Colonic mucosa (tissue), 4 donors: ENCODE data around the gene ITSN1. TPM values are rescaled to one million over a fixed set of nuclear protein-coding genes. Genes with fewer than 3 reads are reported as not detected.

Source experiments
- DNase-seq: peaks from one replicate; pipeline ENCODE4 v3.0.0-alpha.2; 2020
- H3K27ac ChIP-seq: fragments of 200-600 bp; one replicate; pipeline ENCODE4 v1.8.0; 2021
- H3K27me3 ChIP-seq: fragments of 200-600 bp; one replicate; pipeline ENCODE4 v1.8.0; 2021
- H3K36me3 ChIP-seq: fragments of 200-600 bp; one replicate; pipeline ENCODE4 v1.8.0; 2021
- H3K4me1 ChIP-seq: fragments of 200-600 bp; one replicate; pipeline ENCODE4 v1.8.0; 2021; ENCODE audit warnings: mild to moderate bottlenecking
- H3K4me3 ChIP-seq: fragments of 200-600 bp; one replicate; pipeline ENCODE4 v1.8.0; 2021
- H3K9ac ChIP-seq, 2 donors: one replicate each; pipeline ENCODE4 v1.7.0; 2013; ENCODE audit warnings: control low read depth in 2 of 2, low read depth in 2 of 2, low read length in 2 of 2
- H3K9me3 ChIP-seq: fragments of 200-600 bp; one replicate; pipeline ENCODE4 v1.8.0; 2021
- CTCF ChIP-seq: fragments of 200-600 bp; IDR thresholded peaks from one replicate; pipeline ENCODE4 v1.8.0; 2022; ENCODE audit warnings: antibody characterized with exemption, mild to moderate bottlenecking
- intact Hi-C: fragments of 100-400 bp; cut with DNase I; formaldehyde crosslinking; loops from one replicate; pipeline ENCODE4 v1.14.1; 2022
- total RNA-seq, 2 donors: library from RNA; stranded (reverse); fragmentation: NEBNext Ultra II Directional in 1 of 2; extraction: Animal tissue kit (Norgen Biotek cat#: 25700) in 1 of 2; gene quantifications; one replicate each; pipeline ENCODE4 v1.2.1, GENCODE V29; 2021
- donor health status: healthy.
- donor health status: DM: no; HTN: no; CAD: no.
- donor health status: DM: no; HTN: no; CAD: no.

Gene ITSN1
- total RNA-seq, 2 donors from 2014 or later = 22.4 to 28.3 TPM

GRCh38 chr21:33895356-33895755 lies 253.1 kb downstream of the ITSN1 start:
- H3K27ac ChIP-seq = no peak overlapping the region
- no peak for TF ChIP-seq CTCF
- H3K9ac ChIP-seq = no peak overlapping the region
- H3K4me1 ChIP-seq = no peaks in the 10 kb centered on the region
- H3K36me3 ChIP-seq = no peaks in the 10 kb centered on the region
- no peak overlapping the region for H3K4me3 ChIP-seq
- no peaks in the 10 kb centered on the region for H3K27me3 ChIP-seq
- intact Hi-C loops = loop anchor here (10.0 kb wide), 2 partner anchors 61 to 291 kb away; no protein-coding TSS in a partner anchor
- no peak for DNase-seq
- no peaks in the 10 kb centered on the region for H3K9me3 ChIP-seq

DNA sequence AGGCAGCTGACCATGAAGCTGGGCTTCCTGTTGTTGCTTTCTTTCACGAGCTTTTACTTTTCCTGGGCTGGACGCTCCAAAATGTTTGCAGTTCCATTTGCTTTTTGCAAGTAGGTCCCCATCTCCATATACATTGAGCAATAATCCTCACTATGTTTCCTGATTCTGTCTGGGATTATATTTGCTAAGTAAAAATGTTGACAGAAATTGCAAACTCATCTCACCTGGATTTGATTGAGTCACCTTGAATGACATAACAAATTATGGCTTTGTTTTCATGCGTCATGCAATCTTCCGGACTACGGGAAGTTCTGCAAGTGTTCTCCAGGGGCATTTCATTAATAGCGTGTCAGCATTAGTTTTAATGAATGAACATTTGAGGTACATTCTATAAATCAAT lies 254.4 kb downstream of the ITSN1 start:
- intact Hi-C loops = loop anchor here (10.0 kb wide), 2 partner anchors 62 to 292 kb away; no protein-coding TSS in a partner anchor
- TF ChIP-seq CTCF = no peak
- H3K27me3 ChIP-seq = no peaks in the 10 kb centered on the region
- H3K27ac ChIP-seq = no peak overlapping the region
- no peaks in the 10 kb centered on the region for H3K9me3 ChIP-seq
- no peaks in the 10 kb centered on the region for H3K4me1 ChIP-seq
- DNase-seq = no peak
- H3K36me3 ChIP-seq = no peaks in the 10 kb centered on the region
- no peak overlapping the region for H3K9ac ChIP-seq
- H3K4me3 ChIP-seq = no peak overlapping the region

DNA sequence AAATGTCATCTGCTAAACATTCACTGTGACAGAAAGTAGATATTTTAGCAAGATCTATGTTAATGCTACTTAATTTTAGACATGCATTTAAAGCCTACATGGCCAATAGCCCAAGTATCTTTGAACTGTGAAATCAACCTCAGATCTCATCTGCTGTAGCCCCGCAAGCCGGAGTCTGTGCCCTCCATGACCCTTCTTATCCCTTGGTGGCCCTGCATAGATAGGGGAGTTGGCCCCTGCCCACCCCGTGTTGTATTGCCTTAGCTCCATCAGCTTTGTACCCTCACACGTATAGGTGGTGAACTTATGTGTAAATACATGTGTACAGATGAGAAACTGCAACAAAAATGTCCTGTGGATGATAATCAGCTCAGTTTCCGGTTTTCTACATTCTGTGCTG lies 254.8 kb downstream of the ITSN1 start:
- no peaks in the 10 kb centered on the region for H3K9me3 ChIP-seq
- H3K36me3 ChIP-seq = no peaks in the 10 kb centered on the region
- no peak for DNase-seq
- no peaks in the 10 kb centered on the region for H3K27me3 ChIP-seq
- intact Hi-C loops = loop anchor here (10.0 kb wide), 2 partner anchors 62 to 292 kb away; no protein-coding TSS in a partner anchor
- H3K9ac ChIP-seq = no peak overlapping the region
- no peak overlapping the region for H3K4me3 ChIP-seq
- no peak overlapping the region for H3K27ac ChIP-seq
- H3K4me1 ChIP-seq = no peaks in the 10 kb centered on the region
- TF ChIP-seq CTCF = no peak

DNA sequence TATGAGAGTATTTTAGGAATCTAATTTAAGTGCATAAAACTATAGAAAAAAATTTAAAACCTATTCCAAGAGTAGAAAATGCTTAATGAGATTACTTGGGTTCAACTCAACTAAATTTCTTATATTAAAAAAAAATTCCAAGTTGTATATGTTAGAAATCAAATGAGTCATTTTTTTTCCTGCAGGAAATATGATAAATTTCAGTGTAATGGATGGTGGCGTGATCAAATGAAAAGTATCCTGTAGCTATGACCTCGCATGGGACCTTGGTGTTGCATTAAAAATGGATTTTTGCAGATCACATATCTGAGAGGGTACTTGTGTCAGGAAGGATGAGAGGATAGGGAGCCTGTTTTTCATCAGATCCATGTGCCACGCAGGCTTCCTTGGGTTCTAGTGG lies 255.4 kb downstream of the ITSN1 start:
- Histone ChIP-seq H3K4me1 (no peaks in the 10 kb centered on the region), H3K36me3 (no peaks in the 10 kb centered on the region), H3K27me3 (no peaks in the 10 kb centered on the region), H3K9me3 (no peaks in the 10 kb centered on the region), H3K4me3 (no peak overlapping the region), H3K9ac (no peak overlapping the region), H3K27ac (no peak overlapping the region)
- intact Hi-C loops = loop anchor here (10.0 kb wide), 2 partner anchors 63 to 293 kb away; no protein-coding TSS in a partner anchor
- no peak for TF ChIP-seq CTCF
- DNase-seq = no peak

GRCh38 chr21:33898586-33898985 lies 256.3 kb downstream of the ITSN1 start:
- Histone ChIP-seq H3K36me3 (no peaks in the 10 kb centered on the region), H3K9ac (no peak overlapping the region), H3K4me3 (no peak overlapping the region), H3K4me1 (no peaks in the 10 kb centered on the region), H3K27me3 (no peaks in the 10 kb centered on the region), H3K27ac (no peak overlapping the region), H3K9me3 (no peaks in the 10 kb centered on the region)
- no peak for DNase-seq
- TF ChIP-seq CTCF = no peak
- intact Hi-C loops = loop anchor here (10.0 kb wide), 2 partner anchors 64 to 294 kb away; no protein-coding TSS in a partner anchor
